Left lung (tissue), 10 donors: ENCODE data around the gene C1orf226. TPM values are rescaled to one million over a fixed set of nuclear protein-coding genes. Genes with fewer than 3 reads are reported as not detected.

Experiments
- ATAC-seq: fragments of 200-7000 bp; cut with Tn5 transposase; one replicate; pipeline ENCODE4 v1.9.1; 2020; ENCODE audit warnings: moderate library complexity
- DNase-seq, 4 donors: peaks; one replicate each; pipeline ENCODE4 v3.0.0-alpha.2; 2013 to 2020
- H3K27ac ChIP-seq, 2 donors: fragments of 200-600 bp; sonication (generic) in 1 of 2; one replicate each; pipeline versions ENCODE4 v1.5.0 to v1.8.0; 2020 to 2021
- H3K27me3 ChIP-seq, 2 donors: fragments of 200-600 bp; sonication (generic) in 1 of 2; one replicate each; pipeline versions ENCODE4 v1.5.0 to v1.8.0; 2020 to 2021
- H3K36me3 ChIP-seq, 2 donors: fragments of 200-600 bp; sonication (generic) in 1 of 2; one replicate each; pipeline versions ENCODE4 v1.5.0 to v1.8.0; 2020 to 2021
- H3K4me1 ChIP-seq, 2 donors: fragments of 200-600 bp; one replicate each; pipeline ENCODE4 v1.8.0; 2021
- H3K4me3 ChIP-seq, 2 donors: fragments of 200-600 bp; sonication (generic) in 1 of 2; one replicate each; pipeline versions ENCODE4 v1.5.0 to v1.8.0; 2020 to 2021; ENCODE audit warnings: mild to moderate bottlenecking in 1 of 2
- H3K9me3 ChIP-seq, 2 donors: fragments of 200-600 bp; sonication (generic) in 1 of 2; one replicate each; pipeline versions ENCODE4 v1.5.0 to v1.8.0; 2020 to 2021
- intact Hi-C, 2 donors: fragments of 100-400 bp; cut with DNase I; formaldehyde crosslinking; loops; one replicate each; pipeline versions ENCODE4 v1.11.2 to v1.14.2; 2022
- polyA plus RNA-seq, 6 donors: library from polyadenylated mRNA; unstranded; fragments of 120-200 nt; gene quantifications; one replicate each; pipeline ENCODE4 v1.2.1, GENCODE V29; 2013; ENCODE audit not compliant: insufficient read length in 6 of 6
- total RNA-seq, 2 donors: library from RNA; stranded (reverse); fragmentation: NEBNext Ultra II Directional; extraction: Animal tissue kit (Norgen Biotek cat#: 25700); gene quantifications; one replicate each; pipeline ENCODE4 v1.2.1, GENCODE V29; 2021
- TF ChIP-seq, protein P1 (sequence below), 2 donors: fragments of 200-600 bp; sonication (generic) in 1 of 2; IDR thresholded peaks; one replicate each; pipeline versions ENCODE4 v1.5.0 to v1.8.0; 2021; ENCODE audit warnings: antibody characterized with exemption in 2 of 2
- donor health status: DM: no; HTN: yes; CAD: no.
- donor health status: DM: no; HTN: no; CAD: no.

Gene C1orf226
- total and polyA plus RNA-seq, 8 donors, result 4.0 to 8.5 (median 5.0) TPM

DNA sequence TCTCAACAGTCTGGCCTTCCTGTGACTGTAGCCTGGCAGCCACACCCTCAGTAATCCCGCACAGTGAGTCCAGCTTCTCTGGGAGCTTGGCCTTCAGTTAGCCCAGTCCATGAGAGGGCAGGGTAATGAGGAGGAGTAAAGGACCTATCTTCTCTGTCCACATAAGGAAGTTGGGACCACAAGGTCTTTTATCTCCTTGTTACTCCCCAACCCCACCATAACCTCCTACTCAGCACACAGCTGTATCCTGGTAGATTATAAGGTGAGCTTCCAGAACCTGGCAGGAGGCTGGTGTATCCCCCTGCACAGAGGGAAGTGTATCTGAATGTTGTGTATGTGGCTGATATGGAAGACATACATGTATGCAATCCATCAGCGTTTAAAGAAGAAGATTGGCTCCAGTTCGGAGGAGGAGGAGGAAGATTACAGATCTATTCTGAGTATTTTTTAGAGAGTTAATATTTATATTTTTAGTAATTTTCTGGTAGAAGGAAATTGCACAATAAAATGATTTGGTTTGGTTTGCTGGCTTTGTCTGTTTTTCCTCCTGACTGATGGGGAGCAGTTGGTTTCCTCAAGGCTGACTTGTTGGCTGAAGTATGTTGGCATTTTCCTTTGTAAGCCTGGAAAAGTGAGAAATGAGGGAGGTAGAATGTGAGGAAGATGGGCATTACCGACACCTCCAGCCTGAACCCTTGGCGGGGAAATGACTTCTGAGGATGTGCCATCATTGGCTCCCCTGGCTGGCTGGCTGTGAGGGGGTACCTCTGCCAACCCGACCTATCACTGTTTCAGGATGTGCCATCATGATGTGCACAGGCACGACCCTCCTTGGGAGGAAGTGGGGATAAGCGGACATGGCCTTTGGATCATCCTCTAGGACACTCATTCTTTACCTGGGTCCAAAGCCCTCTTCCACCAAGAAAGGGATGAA is 5.0 kb downstream of the C1orf226 start:
- Histone ChIP-seq H3K27me3 (no peaks in the 10 kb centered on the region), H3K36me3 (peaks cover 0 to 12% of the 10 kb centered on the region in 2 donors), H3K4me3 (no peak overlapping the region), H3K9me3 (no peaks in the 10 kb centered on the region), H3K4me1 (no peaks in the 10 kb centered on the region), H3K27ac (no peak overlapping the region)
- DNase-seq (no peak), ATAC-seq (no peak)
- TF ChIP-seq, protein P1, sequence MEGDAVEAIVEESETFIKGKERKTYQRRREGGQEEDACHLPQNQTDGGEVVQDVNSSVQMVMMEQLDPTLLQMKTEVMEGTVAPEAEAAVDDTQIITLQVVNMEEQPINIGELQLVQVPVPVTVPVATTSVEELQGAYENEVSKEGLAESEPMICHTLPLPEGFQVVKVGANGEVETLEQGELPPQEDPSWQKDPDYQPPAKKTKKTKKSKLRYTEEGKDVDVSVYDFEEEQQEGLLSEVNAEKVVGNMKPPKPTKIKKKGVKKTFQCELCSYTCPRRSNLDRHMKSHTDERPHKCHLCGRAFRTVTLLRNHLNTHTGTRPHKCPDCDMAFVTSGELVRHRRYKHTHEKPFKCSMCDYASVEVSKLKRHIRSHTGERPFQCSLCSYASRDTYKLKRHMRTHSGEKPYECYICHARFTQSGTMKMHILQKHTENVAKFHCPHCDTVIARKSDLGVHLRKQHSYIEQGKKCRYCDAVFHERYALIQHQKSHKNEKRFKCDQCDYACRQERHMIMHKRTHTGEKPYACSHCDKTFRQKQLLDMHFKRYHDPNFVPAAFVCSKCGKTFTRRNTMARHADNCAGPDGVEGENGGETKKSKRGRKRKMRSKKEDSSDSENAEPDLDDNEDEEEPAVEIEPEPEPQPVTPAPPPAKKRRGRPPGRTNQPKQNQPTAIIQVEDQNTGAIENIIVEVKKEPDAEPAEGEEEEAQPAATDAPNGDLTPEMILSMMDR (IDR thresholded peaks at IDR 0.05), result no peak
- intact Hi-C loops, result no loop called here

DNA sequence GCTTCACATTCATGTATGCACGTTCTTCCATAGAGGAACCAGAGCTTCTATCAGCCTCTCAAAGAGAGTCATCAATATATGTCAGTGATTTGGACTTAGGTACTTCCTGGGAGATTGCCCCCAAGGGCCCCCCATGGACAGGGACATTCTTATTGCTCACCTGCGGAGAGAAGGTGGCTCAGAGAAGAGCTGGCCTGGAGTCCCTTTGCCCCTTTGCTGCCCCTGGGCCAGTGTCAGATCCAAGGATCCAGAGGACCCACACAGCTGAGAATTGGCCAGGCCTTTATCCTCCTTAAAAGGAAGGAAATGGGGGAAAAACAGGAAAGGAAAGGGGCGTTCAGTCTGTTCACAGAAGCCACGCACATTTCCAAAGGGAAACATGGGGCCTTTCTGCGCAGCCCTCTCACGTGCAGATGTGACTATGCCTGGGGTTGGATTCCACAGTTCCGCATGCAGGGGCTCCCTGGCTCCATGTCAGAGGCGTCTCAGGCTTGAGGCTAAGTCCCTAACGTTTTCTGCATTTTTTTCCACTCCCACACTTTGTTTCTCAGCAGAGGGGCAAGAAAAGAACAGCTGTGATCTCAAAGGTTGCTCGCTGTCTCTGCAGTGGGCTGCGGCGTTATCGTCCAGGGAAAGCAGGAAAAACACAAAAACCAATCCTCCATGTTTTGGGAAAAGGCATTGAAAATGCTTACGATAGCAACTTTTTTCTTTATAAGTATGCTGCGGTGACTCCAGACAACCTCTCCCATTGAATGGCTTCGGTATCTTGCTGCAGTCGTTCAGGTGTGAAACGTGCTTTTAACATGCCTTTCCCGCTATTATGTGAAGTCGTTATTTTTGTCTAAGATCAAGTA is 5.9 kb downstream of the C1orf226 start:
- Histone ChIP-seq H3K9me3 (no peaks in the 10 kb centered on the region), H3K27ac (no peak overlapping the region), H3K4me3 (no peak overlapping the region), H3K4me1 (peaks cover 0 to 5% of the 10 kb centered on the region in 2 donors), H3K27me3 (no peaks in the 10 kb centered on the region), H3K36me3 (peaks cover 0 to 12% of the 10 kb centered on the region in 2 donors)
- no peak for DNase-seq
- no peak for ATAC-seq
- TF ChIP-seq, protein P1 (IDR thresholded peaks at IDR 0.05), result no peak
- intact Hi-C loops, result no loop called here

DNA sequence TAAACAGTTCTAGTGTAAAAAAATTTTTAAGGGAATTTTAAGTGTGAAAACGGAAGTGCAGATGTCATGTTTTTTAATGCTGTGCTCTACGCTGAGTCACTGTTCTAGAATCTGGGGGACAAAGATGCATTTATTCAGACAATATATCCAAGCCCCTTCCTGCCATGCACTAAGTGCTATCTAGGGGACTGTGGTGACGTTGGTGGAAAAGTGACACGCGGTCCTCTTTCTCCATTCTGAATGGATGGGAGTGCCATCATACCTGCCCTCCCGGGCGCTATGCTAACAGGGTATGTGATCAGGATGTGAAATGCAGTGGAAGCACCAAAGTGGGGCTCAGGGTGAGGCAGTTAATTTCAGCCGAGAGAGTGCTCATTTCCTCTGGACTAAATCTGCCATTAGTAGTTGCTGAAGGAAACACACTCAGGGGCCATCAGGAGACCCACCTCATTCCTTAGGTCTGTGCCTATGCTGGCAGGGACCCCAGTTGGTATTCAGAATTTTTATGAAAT is 6.6 kb downstream of the C1orf226 start:
- H3K36me3 ChIP-seq, result peaks cover 0 to 10% of the 10 kb centered on the region in 2 donors
- peaks cover 0 to 5% of the 10 kb centered on the region in 2 donors for H3K4me1 ChIP-seq
- no peaks in the 10 kb centered on the region for H3K9me3 ChIP-seq
- no peak for ATAC-seq
- H3K4me3 ChIP-seq, result no peak overlapping the region
- intact Hi-C loops, result no loop called here
- no peaks in the 10 kb centered on the region for H3K27me3 ChIP-seq
- no peak overlapping the region for H3K27ac ChIP-seq
- no peak for DNase-seq
- TF ChIP-seq, protein P1 (IDR thresholded peaks at IDR 0.05), result no peak

DNA sequence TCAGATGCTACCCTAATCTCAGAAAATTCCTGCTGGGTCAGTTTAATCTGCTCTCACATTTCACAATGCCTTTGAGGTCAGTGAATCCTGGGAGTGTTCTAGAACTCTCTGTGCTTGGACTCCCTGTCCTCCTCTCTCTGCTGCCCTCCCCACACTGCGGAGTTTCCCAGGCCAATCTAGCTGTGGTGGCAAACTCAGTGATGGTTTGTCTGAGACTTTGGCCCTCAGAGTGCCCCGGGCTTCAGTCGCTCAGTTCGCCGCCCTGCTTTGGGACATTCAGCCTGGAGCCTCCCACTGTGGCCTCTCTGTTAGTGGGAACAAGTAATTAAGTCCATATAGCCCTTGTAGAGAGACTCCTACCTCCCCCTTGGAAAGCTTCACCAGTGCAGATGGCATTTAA is 7.1 kb downstream of the C1orf226 start:
- DNase-seq (no peak), ATAC-seq (no peak)
- Histone ChIP-seq H3K27me3 (no peaks in the 10 kb centered on the region), H3K4me3 (no peak overlapping the region), H3K9me3 (no peaks in the 10 kb centered on the region), H3K27ac (no peak overlapping the region), H3K36me3 (peaks cover 0 to 6% of the 10 kb centered on the region in 2 donors), H3K4me1 (peaks cover 0 to 5% of the 10 kb centered on the region in 2 donors)
- TF ChIP-seq, protein P1 (IDR thresholded peaks at IDR 0.05), result no peak
- intact Hi-C loops, result no loop called here
